Measurements from ENCODE around the gene UST.

DNA sequence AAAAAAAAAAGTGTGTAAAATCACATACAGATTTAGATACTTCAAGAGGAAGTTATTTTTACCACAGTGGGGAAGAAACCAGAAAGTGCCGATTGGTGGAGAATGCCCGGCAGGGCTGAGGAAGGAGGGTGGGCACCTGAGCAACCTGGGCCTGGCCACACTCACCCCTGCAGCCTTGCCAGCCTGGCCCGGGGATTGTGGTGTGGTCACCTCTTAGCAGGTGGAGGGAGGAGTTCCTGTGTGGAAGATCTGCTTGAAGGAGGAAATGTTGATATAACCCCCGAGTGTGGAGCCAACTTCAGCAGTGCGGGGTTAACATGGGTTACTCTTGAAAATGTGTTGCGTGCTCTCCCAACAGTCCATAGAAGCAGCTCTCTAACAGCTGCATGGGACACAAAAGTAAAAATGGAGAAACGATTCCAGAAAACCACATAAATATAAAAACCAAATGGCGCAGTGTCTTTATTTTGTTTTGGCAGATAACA lies 14.7 kb downstream of the UST start:
- TF ChIP-seq CTCF (conservative IDR thresholded peaks at IDR 0.05; ENCODE audit: low read length) (no peak), EZH2phosphoT487 (IDR thresholded peaks at IDR 0.05; ENCODE audit: borderline replicate concordance) (no peak)

Data from Loucy (cell line).